Pancreas (tissue), 10 donors: Measurements from ENCODE around the gene TMEM108. TPM values are rescaled to one million over a fixed set of nuclear protein-coding genes. Genes with fewer than 3 reads are reported as not detected.

Experiments
- ATAC-seq, 4 donors: fragments of 200-7000 bp; cut with Tn5 transposase; one replicate each; pipeline versions ENCODE4 v1.8.0 to v1.9.1; 2020; ENCODE audit warnings: mild to moderate bottlenecking in 4 of 4, moderate library complexity in 4 of 4
- DNase-seq, 6 donors: peaks; one replicate each; pipeline ENCODE4 v3.0.0-alpha.2; 2020
- FAIRE-seq: peaks from 2 replicates; lab custom pipeline; 2012; peaks lifted over from hg19 to GRCh38; lab: Jason Lieb, UNC
- H3K27ac ChIP-seq, 4 donors: fragments of 200-600 bp; sonication (generic); 1 replicate in 3 of 4; 2 replicates in 1 of 4; pipeline versions ENCODE4 v1.5.0 to v1.8.0; 2020
- H3K27me3 ChIP-seq, 4 donors: fragments of 200-600 bp; one replicate each; pipeline ENCODE4 v1.8.0; 2021
- H3K36me3 ChIP-seq, 3 donors: fragments of 200-600 bp; sonication (generic) in 1 of 3; one replicate each; pipeline versions ENCODE4 v1.5.0 to v1.8.0; 2020 to 2021
- H3K4me1 ChIP-seq, 3 donors: fragments of 200-600 bp; one replicate each; pipeline ENCODE4 v1.8.0; 2021
- H3K4me3 ChIP-seq, 4 donors: fragments of 200-600 bp; sonication (generic) in 2 of 4; one replicate each; pipeline versions ENCODE4 v1.5.0 to v1.8.0; 2020 to 2021
- H3K9me3 ChIP-seq, 4 donors: fragments of 200-600 bp; one replicate each; pipeline ENCODE4 v1.8.0; 2021
- WGBS, 2 donors: extraction: QIAGEN DNeasy Blood & Tissue Kit; methylation state at CpG; one replicate each; pipeline ENCODE4 v1.1.7; 2013; 5-methylcytosine and 5-hydroxymethylcytosine counted together
- intact Hi-C, 3 donors: fragments of 100-400 bp; cut with DNase I; formaldehyde crosslinking; loops; one replicate each; pipeline versions ENCODE4 v1.11.1 to v1.14.2; 2022
- polyA plus RNA-seq, 2 donors: library from polyadenylated mRNA; stranded (reverse); fragments of 200-250 nt; gene quantifications; one replicate each; pipeline ENCODE4 v1.2.3, GENCODE V29; 2013
- total RNA-seq, 6 donors: library from RNA; stranded (reverse); fragmentation: NEBNext Ultra II Directional in 4 of 6; extraction: Animal tissue kit (Norgen Biotek cat#: 25700) in 4 of 6; gene quantifications; one replicate each; pipeline versions ENCODE4 v1.2.1 to v1.2.4, GENCODE V29; 2021 to 2023
- TF ChIP-seq, protein P1 (sequence below), 4 donors: fragments of 200-600 bp; sonication (generic) in 3 of 4; IDR thresholded peaks; one replicate each; pipeline versions ENCODE4 v1.5.0 to v1.8.0; 2021; ENCODE audit warnings: antibody characterized with exemption in 4 of 4
- donor health status: healthy with polysubstance abuse.
- donor health status: DM: no; HTN: no; CAD: no; lungs with moderate emphysema.
- donor health status: DM: no; HTN: no; CAD: no.
- donor health status: control.
- donor health status: control.
- donor health status: Bipolar disorder and iron deficiency.
- donor health status: DM: yes; HTN: yes; CAD: no.
- donor health status: DM: no; HTN: no; CAD: no.
- donor health status: DM: no; HTN: no; CAD: no.
- donor health status: DM: yes; HTN: yes; CAD: no.

The TMEM108 gene
- total and polyA plus RNA-seq, 8 donors = 0.23 to 2.1 (median 0.52) TPM

- Histone ChIP-seq H3K27ac (no peak overlapping the region), H3K36me3 (no peaks in the 10 kb centered on the region), H3K4me3 (no peak overlapping the region), H3K9me3 (no peaks in the 10 kb centered on the region), H3K27me3 (no peaks in the 10 kb centered on the region), H3K4me1 (no peaks in the 10 kb centered on the region)
- DNase-seq (no peak), FAIRE-seq (no peak), ATAC-seq (no peak)
- intact Hi-C loops = no loop called here
- 35 to 39% methylated on average over 2 of the region's 2 CpGs for WGBS, 2 donors
- TF ChIP-seq, protein P1, sequence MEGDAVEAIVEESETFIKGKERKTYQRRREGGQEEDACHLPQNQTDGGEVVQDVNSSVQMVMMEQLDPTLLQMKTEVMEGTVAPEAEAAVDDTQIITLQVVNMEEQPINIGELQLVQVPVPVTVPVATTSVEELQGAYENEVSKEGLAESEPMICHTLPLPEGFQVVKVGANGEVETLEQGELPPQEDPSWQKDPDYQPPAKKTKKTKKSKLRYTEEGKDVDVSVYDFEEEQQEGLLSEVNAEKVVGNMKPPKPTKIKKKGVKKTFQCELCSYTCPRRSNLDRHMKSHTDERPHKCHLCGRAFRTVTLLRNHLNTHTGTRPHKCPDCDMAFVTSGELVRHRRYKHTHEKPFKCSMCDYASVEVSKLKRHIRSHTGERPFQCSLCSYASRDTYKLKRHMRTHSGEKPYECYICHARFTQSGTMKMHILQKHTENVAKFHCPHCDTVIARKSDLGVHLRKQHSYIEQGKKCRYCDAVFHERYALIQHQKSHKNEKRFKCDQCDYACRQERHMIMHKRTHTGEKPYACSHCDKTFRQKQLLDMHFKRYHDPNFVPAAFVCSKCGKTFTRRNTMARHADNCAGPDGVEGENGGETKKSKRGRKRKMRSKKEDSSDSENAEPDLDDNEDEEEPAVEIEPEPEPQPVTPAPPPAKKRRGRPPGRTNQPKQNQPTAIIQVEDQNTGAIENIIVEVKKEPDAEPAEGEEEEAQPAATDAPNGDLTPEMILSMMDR (IDR thresholded peaks at IDR 0.05) = no peak
These were observed 211.3 kb downstream of the TMEM108 start for GRCh38 chr3:133249490-133249889.

DNA sequence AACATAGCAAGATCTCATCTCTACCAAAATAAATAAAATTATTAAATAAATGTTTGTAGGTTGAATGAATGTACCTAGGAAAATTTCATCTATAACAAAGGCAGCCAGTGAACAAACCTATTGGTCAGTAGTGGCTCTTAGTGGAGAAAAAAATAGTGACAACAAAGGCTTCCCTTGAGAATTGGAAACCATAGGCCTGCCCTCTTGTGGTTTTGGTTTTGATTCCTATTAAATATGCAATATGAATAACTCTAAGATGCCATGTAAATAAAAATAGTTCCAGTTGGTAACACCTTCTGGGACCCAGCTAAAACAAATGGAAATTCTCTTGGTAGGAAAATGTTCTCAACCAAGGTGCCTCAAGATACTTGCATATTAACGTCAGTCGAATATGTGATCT, 216.0 kb downstream of the TMEM108 start:
- intact Hi-C loops = no loop called here
- DNase-seq (no peak), FAIRE-seq (no peak), ATAC-seq (no peak)
- Histone ChIP-seq H3K9me3 (no peaks in the 10 kb centered on the region), H3K4me1 (no peaks in the 10 kb centered on the region), H3K4me3 (no peak overlapping the region), H3K27me3 (no peaks in the 10 kb centered on the region), H3K36me3 (no peaks in the 10 kb centered on the region), H3K27ac (no peak overlapping the region)
- TF ChIP-seq, protein P1 (IDR thresholded peaks at IDR 0.05) = no peak
- WGBS, 2 donors = 86 to 94% methylated on average over 2 of the region's 2 CpGs

GRCh38 chr3:133254716-133255115, 216.5 kb downstream of the TMEM108 start:
- no peak overlapping the region for H3K27ac ChIP-seq
- H3K36me3 ChIP-seq = no peaks in the 10 kb centered on the region
- no peak overlapping the region for H3K4me3 ChIP-seq
- intact Hi-C loops = no loop called here
- ATAC-seq (no peak), DNase-seq (no peak), FAIRE-seq (no peak)
- WGBS, 2 donors = 43 to 49% methylated on average over 1 of the region's 1 CpG
- no peaks in the 10 kb centered on the region for H3K4me1 ChIP-seq
- TF ChIP-seq, protein P1 (IDR thresholded peaks at IDR 0.05) = no peak
- no peaks in the 10 kb centered on the region for H3K27me3 ChIP-seq
- no peaks in the 10 kb centered on the region for H3K9me3 ChIP-seq

- H3K4me1 ChIP-seq = no peaks in the 10 kb centered on the region
These were observed 218.7 kb downstream of the TMEM108 start for GRCh38 chr3:133256787-133257483.

GRCh38 chr3:133258358-133258757, 220.2 kb downstream of the TMEM108 start:
- intact Hi-C loops = no loop called here
- DNase-seq (no peak), ATAC-seq (no peak), FAIRE-seq (no peak)
- Histone ChIP-seq H3K27ac (no peak overlapping the region), H3K27me3 (no peaks in the 10 kb centered on the region), H3K4me3 (no peak overlapping the region), H3K36me3 (no peaks in the 10 kb centered on the region), H3K9me3 (no peaks in the 10 kb centered on the region), H3K4me1 (no peaks in the 10 kb centered on the region)
- TF ChIP-seq, protein P1 (IDR thresholded peaks at IDR 0.05) = no peak
- 43 to 44% methylated on average over 1 of the region's 1 CpG for WGBS, 2 donors

More at GRCh38 chr3:133256787-133257483, 218.7 kb downstream of the TMEM108 start:
- no peaks in the 10 kb centered on the region for H3K36me3 ChIP-seq
- no peaks in the 10 kb centered on the region for H3K27me3 ChIP-seq
- ATAC-seq (no peak), FAIRE-seq (no peak), DNase-seq (no peak)
- H3K27ac ChIP-seq = no peak overlapping the region
- TF ChIP-seq, protein P1 (IDR thresholded peaks at IDR 0.05) = no peak
- H3K9me3 ChIP-seq = no peaks in the 10 kb centered on the region
- intact Hi-C loops = no loop called here
- no peak overlapping the region for H3K4me3 ChIP-seq
- 41 to 43% methylated on average over 4 of the region's 4 CpGs for WGBS, 2 donors
